Measurements from ENCODE around the gene ADAMTS7. TPM values are rescaled to one million over a fixed set of nuclear protein-coding genes. Genes with fewer than 3 reads are reported as not detected.
"Not testable (repeated sequence)": the region's sequence is repeated elsewhere in the genome, so short reads cannot be mapped to it uniquely, and the experiment has no call there.

Gene ADAMTS7
- total RNA-seq, 2 experiments from 2014 or later, result not detected

DNA sequence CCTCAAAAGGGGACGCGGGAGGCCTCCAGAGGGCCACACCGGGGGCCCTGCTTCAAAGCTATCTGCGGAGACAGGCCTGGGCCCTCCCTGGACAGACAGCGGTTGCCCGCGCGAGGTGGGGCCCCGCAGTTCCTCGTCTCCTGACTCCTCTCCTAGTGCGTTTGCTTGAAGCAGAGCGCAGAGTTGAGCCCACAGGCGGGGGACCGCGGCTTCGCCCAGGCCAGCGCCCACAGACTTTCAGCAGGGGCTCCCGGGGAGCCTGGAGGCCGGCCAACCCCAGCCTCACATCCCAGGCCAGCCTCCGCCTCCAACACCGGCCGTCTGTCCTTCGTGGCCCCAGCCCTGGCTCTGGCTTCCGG, 540 bp upstream of the ADAMTS7 start:
- ATAC-seq, result peak; percentile 11
- no peak overlapping the region for H3K27ac Mint-ChIP-seq
- ChIA-PET CTCF (interaction anchor here (1.0 to 2.1 kb wide), 5 partner anchors 18 to 60 kb away, joined by 3 to 4 read pairs (median 4); partner anchors contain the start of gene MORF4L1), POLR2A (no interaction called here)
- peaks cover 40% of the 10 kb centered on the region for H3K27me3 Mint-ChIP-seq (ENCODE audit: low read depth)
- peaks cover 12% of the 10 kb centered on the region for H3K4me1 Mint-ChIP-seq (ENCODE audit: low read depth)
- no peaks in the 10 kb centered on the region for H3K36me3 Mint-ChIP-seq (ENCODE audit: low read depth)
- H3K4me3 Mint-ChIP-seq, result peak overlapping the region; percentile 55
- no peak for DNase-seq
- H3K9me3 Mint-ChIP-seq (ENCODE audit: insufficient read depth), result no peaks in the 10 kb centered on the region

GRCh38 chr15:78810362-78811123, 721 bp downstream of the ADAMTS7 start:
- Mint-ChIP-seq H3K27ac (no peak overlapping the region), H3K27me3 (ENCODE audit: low read depth) (peaks cover 41% of the 10 kb centered on the region), H3K9me3 (ENCODE audit: insufficient read depth) (no peaks in the 10 kb centered on the region), H3K4me3 (peak overlapping the region; percentile 48), H3K4me1 (ENCODE audit: low read depth) (peaks cover 12% of the 10 kb centered on the region), H3K36me3 (ENCODE audit: low read depth) (no peaks in the 10 kb centered on the region)
- no peak for DNase-seq
- POLR2A ChIA-PET, result no interaction called here
- CTCF ChIA-PET, result interaction anchor here (0.7 to 2.1 kb wide), 6 partner anchors 9 to 70 kb away, joined by 3 to 4 read pairs (median 4); partner anchors contain the start of gene MORF4L1
- no peak for ATAC-seq

GRCh38 chr15:78810003-78810361, 1.3 kb downstream of the ADAMTS7 start:
- no peak for DNase-seq
- Mint-ChIP-seq H3K36me3 (ENCODE audit: low read depth) (no peaks in the 10 kb centered on the region), H3K4me3 (peak overlapping the region; percentile 1), H3K9me3 (ENCODE audit: insufficient read depth) (no peaks in the 10 kb centered on the region), H3K27ac (no peak overlapping the region), H3K27me3 (ENCODE audit: low read depth) (peaks cover 43% of the 10 kb centered on the region), H3K4me1 (ENCODE audit: low read depth) (peaks cover 12% of the 10 kb centered on the region)
- POLR2A ChIA-PET, result no interaction called here
- CTCF ChIA-PET, result interaction anchor here (1.3 to 2.1 kb wide), 2 partner anchors 58 to 70 kb away, joined by 4 read pairs; no protein-coding TSS in a partner anchor
- ATAC-seq, result no peak

GRCh38 chr15:78808550-78808949, 2.7 kb downstream of the ADAMTS7 start:
- POLR2A ChIA-PET, result no interaction called here
- H3K27ac Mint-ChIP-seq, result no peak overlapping the region
- peaks cover 36% of the 10 kb centered on the region for H3K27me3 Mint-ChIP-seq (ENCODE audit: low read depth)

DNA sequence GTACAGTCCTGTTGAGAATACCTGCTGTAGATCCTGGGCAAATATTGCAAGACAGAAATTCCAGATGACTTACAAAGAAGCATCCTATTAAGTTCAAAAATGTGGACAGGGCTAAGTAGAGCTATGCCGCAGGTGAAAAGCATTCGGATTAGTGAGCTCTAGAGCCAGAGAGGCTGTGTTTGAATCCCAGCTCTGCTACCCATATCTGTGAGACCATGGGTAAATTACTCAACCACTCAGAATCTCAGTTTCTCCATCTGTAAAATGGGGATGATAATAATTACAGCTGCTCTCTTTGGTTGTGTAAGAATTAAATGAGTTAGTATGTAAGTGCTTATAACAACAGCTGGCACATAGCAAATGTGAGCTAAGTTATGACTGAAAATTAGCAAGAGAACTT, 3.9 kb downstream of the ADAMTS7 start:
- Mint-ChIP-seq H3K4me3 (no peak overlapping the region), H3K4me1 (ENCODE audit: low read depth) (peaks cover 9% of the 10 kb centered on the region), H3K27me3 (ENCODE audit: low read depth) (peaks cover 28% of the 10 kb centered on the region), H3K27ac (no peak overlapping the region), H3K36me3 (ENCODE audit: low read depth) (no peaks in the 10 kb centered on the region), H3K9me3 (ENCODE audit: insufficient read depth) (no peaks in the 10 kb centered on the region)
- ChIA-PET CTCF (interaction anchor here (0.8 to 1.4 kb wide), 5 partner anchors 9 to 168 kb away, joined by 3 to 5 read pairs (median 3); no protein-coding TSS in a partner anchor), POLR2A (no interaction called here)
- ATAC-seq, result no peak
- DNase-seq, result no peak

More at GRCh38 chr15:78808550-78808949, 2.7 kb downstream of the ADAMTS7 start:
- peak; percentile 60 for ATAC-seq
- Mint-ChIP-seq H3K4me3 (no peak overlapping the region), H3K4me1 (ENCODE audit: low read depth) (peaks cover 12% of the 10 kb centered on the region), H3K36me3 (ENCODE audit: low read depth) (no peaks in the 10 kb centered on the region), H3K9me3 (ENCODE audit: insufficient read depth) (no peaks in the 10 kb centered on the region)
- peak; percentile 58 for DNase-seq
- CTCF ChIA-PET, result interaction anchor here (0.6 to 1.5 kb wide), 14 partner anchors 10 to 509 kb away, joined by 3 to 9 read pairs (median 4); partner anchors contain the start of genes CHRNA5 and SKIC8

- Mint-ChIP-seq H3K36me3 (ENCODE audit: low read depth) (no peaks in the 10 kb centered on the region), H3K27ac (no peak overlapping the region), H3K27me3 (ENCODE audit: low read depth) (peaks cover 15% of the 10 kb centered on the region), H3K4me1 (ENCODE audit: low read depth) (no peaks in the 10 kb centered on the region), H3K9me3 (ENCODE audit: insufficient read depth) (no peaks in the 10 kb centered on the region), H3K4me3 (no peak overlapping the region)
- ChIA-PET POLR2A (interaction anchor here (0.6 kb wide), 1 partner anchor 240 kb away, joined by 3 read pairs; no protein-coding TSS in a partner anchor), CTCF (no interaction called here)
- DNase-seq (no peak), ATAC-seq (no peak)
Observed at GRCh38 chr15:78804391-78804792, 6.9 kb downstream of the ADAMTS7 start.

DNA sequence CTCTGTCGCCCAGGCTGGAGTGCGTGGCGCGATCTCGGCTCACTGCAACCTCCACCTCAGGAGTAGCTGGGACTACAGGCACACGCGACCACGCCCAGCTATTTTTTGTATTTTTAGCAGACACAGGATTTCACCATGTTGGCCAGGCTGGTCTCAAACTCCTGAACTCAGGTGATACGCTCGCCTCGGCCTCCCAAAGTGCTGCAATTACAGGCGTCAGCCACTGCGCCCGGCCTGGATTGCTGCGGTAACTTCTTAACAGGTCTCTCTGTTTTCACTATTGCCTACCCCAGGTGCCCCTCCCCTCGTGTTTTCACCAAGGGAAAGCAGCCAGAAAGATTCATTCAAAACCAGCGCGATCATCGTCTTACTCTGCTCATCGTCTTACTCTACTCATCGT, 10.5 kb downstream of the ADAMTS7 start:
- Mint-ChIP-seq H3K4me3 (no peak overlapping the region), H3K36me3 (ENCODE audit: low read depth) (no peaks in the 10 kb centered on the region), H3K27ac (no peak overlapping the region), H3K9me3 (ENCODE audit: insufficient read depth) (no peaks in the 10 kb centered on the region), H3K27me3 (ENCODE audit: low read depth) (peaks cover 3% of the 10 kb centered on the region), H3K4me1 (ENCODE audit: low read depth) (no peaks in the 10 kb centered on the region)
- CTCF ChIA-PET, result interaction anchor here (0.7 to 1.1 kb wide), 2 partner anchors 10 kb away, joined by 3 read pairs; partner anchors contain the start of gene ADAMTS7
- no peak for ATAC-seq
- POLR2A ChIA-PET, result no interaction called here
- no peak for DNase-seq

- no peaks in the 10 kb centered on the region for H3K9me3 Mint-ChIP-seq (ENCODE audit: insufficient read depth)
- ChIA-PET CTCF (interaction anchor here (1.1 kb wide), 1 partner anchor 11 kb away, joined by 3 read pairs; no protein-coding TSS in a partner anchor), POLR2A (no interaction called here)
- no peaks in the 10 kb centered on the region for H3K4me1 Mint-ChIP-seq (ENCODE audit: low read depth)
- no peaks in the 10 kb centered on the region for H3K36me3 Mint-ChIP-seq (ENCODE audit: low read depth)
- H3K27me3 Mint-ChIP-seq (ENCODE audit: low read depth), result no peaks in the 10 kb centered on the region
- DNase-seq, result no peak
- no peak for ATAC-seq
- H3K27ac Mint-ChIP-seq, result no peak overlapping the region
- no peak overlapping the region for H3K4me3 Mint-ChIP-seq
Observed at GRCh38 chr15:78800189-78800588, 11.1 kb downstream of the ADAMTS7 start.

DNA sequence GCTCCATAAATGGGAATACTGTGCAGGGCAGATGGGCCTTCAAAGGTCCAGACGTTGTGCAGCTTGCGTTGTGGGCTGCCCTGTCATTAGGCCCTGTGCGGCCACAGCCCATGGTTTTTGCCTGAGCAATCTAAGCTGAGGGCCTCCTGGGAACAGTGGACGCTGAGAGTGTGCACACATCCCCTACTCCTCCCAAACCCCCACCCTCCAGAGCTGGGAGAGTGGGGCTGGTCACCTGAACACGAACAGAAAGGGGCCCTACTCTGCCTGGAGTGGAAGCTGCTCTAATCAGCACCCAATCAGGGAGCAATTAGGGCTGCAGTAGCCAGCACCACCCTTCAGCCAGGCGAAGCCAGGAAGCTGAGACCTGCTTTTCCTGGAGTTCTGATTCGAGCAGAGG, 12.2 kb downstream of the ADAMTS7 start:
- CTCF ChIA-PET; H3K27me3 Mint-ChIP-seq (ENCODE audit: low read depth); POLR2A ChIA-PET; H3K27ac Mint-ChIP-seq; H3K9me3 Mint-ChIP-seq (ENCODE audit: insufficient read depth); H3K4me3 Mint-ChIP-seq; ATAC-seq; DNase-seq; H3K4me1 Mint-ChIP-seq (ENCODE audit: low read depth); H3K36me3 Mint-ChIP-seq (ENCODE audit: low read depth): not testable (repeated sequence)

- POLR2A ChIA-PET; H3K4me3 Mint-ChIP-seq; H3K9me3 Mint-ChIP-seq (ENCODE audit: insufficient read depth); H3K36me3 Mint-ChIP-seq (ENCODE audit: low read depth); H3K4me1 Mint-ChIP-seq (ENCODE audit: low read depth); H3K27ac Mint-ChIP-seq; DNase-seq; H3K27me3 Mint-ChIP-seq (ENCODE audit: low read depth); ATAC-seq: not testable (repeated sequence)
- CTCF ChIA-PET, result interaction anchor here (1.1 to 1.2 kb wide), 2 partner anchors 9 to 11 kb away, joined by 3 read pairs; no protein-coding TSS in a partner anchor
Observed at GRCh38 chr15:78798355-78798754, 12.9 kb downstream of the ADAMTS7 start.

- Mint-ChIP-seq H3K27me3 (ENCODE audit: low read depth) (no peaks in the 10 kb centered on the region), H3K9me3 (ENCODE audit: insufficient read depth) (no peaks in the 10 kb centered on the region), H3K4me3 (no peak overlapping the region), H3K4me1 (ENCODE audit: low read depth) (no peaks in the 10 kb centered on the region), H3K27ac (no peak overlapping the region), H3K36me3 (ENCODE audit: low read depth) (no peaks in the 10 kb centered on the region)
- ATAC-seq, result no peak
- no peak for DNase-seq
- ChIA-PET CTCF (interaction anchor here (1.1 to 1.2 kb wide), 2 partner anchors 10 to 11 kb away, joined by 3 read pairs; no protein-coding TSS in a partner anchor), POLR2A (no interaction called here)
Observed at GRCh38 chr15:78797951-78798350, 13.3 kb downstream of the ADAMTS7 start.

GRCh38 chr15:78796510-78796909, 14.8 kb downstream of the ADAMTS7 start:
- no peaks in the 10 kb centered on the region for H3K27me3 Mint-ChIP-seq (ENCODE audit: low read depth)
- H3K4me1 Mint-ChIP-seq (ENCODE audit: low read depth), result no peaks in the 10 kb centered on the region
- H3K9me3 Mint-ChIP-seq (ENCODE audit: insufficient read depth), result no peaks in the 10 kb centered on the region
- H3K4me3 Mint-ChIP-seq, result no peak overlapping the region
- no peaks in the 10 kb centered on the region for H3K36me3 Mint-ChIP-seq (ENCODE audit: low read depth)
- no peak for ATAC-seq
- ChIA-PET CTCF (no interaction called here), POLR2A (no interaction called here)
- H3K27ac Mint-ChIP-seq, result no peak overlapping the region
- DNase-seq, result no peak

Measured in activated CD8-positive, alpha-beta T cell treated with anti-CD3 and anti-CD28 coated beads, Interleukin-2, amount 10 ng/mL, durations not matched to agents 7 days and 5 days (primary cell).